Left renal cortex interstitium (tissue), 4 donors: ENCODE measurements around the gene ERICH6. TPM values are rescaled to one million over a fixed set of nuclear protein-coding genes. Genes with fewer than 3 reads are reported as not detected.
A peak's percentile ranks its signal among the peaks of the same experiment; 100 is the strongest.

Experiments
- DNase-seq, 4 donors: peaks; one replicate each; pipeline ENCODE4 v3.0.0-alpha.2; 2013; ENCODE audit warnings: low read depth in 4 of 4, low spot score in 2 of 4, missing footprints in 1 of 4
- polyA plus RNA-seq, 4 donors: library from polyadenylated mRNA; unstranded; fragments of 120-200 nt; gene quantifications; one replicate each; pipeline ENCODE4 v1.2.1, GENCODE V29; 2013; ENCODE audit not compliant: insufficient read length in 4 of 4

Gene ERICH6
- polyA plus RNA-seq, 4 donors, result 0.46 to 1.1 (median 0.72) TPM

GRCh38 chr3:150737874-150738679 is 34.4 kb upstream of the ERICH6 start:
- no peak for DNase-seq

GRCh38 chr3:150736903-150737832 is 33.4 kb upstream of the ERICH6 start:
- no peak for DNase-seq

- DNase-seq, result no peak
These were observed 32.6 kb upstream of the ERICH6 start for GRCh38 chr3:150736316-150736719.

- no peak for DNase-seq
These were observed 31.0 kb upstream of the ERICH6 start for GRCh38 chr3:150734795-150735119.

GRCh38 chr3:150733936-150734794 is 30.4 kb upstream of the ERICH6 start:
- no peak for DNase-seq

GRCh38 chr3:150733373-150733935 is 29.7 kb upstream of the ERICH6 start:
- no peak for DNase-seq

- no peak for DNase-seq
These were observed 26.1 kb upstream of the ERICH6 start for GRCh38 chr3:150729682-150730360.

- no peak for DNase-seq
These were observed 24.2 kb upstream of the ERICH6 start for GRCh38 chr3:150727653-150728502.

- no peak for DNase-seq
These were observed 21.8 kb upstream of the ERICH6 start for GRCh38 chr3:150725548-150725947.

GRCh38 chr3:150723946-150724345 is 20.2 kb upstream of the ERICH6 start:
- DNase-seq, result no peak

- no peak for DNase-seq
These were observed 18.5 kb upstream of the ERICH6 start for GRCh38 chr3:150722267-150722666.

GRCh38 chr3:150721285-150722130 is 17.8 kb upstream of the ERICH6 start:
- DNase-seq, result peak in 3 of 4 donors; percentile 40 to 55 (median 45)

- DNase-seq, result no peak
These were observed 16.7 kb upstream of the ERICH6 start for GRCh38 chr3:150720444-150720843.

- DNase-seq, result no peak
These were observed 6.4 kb upstream of the ERICH6 start for GRCh38 chr3:150710097-150710496.

- peak in 3 of 4 donors; percentile 29 to 36 (median 35) for DNase-seq
These were observed 393 bp downstream of the ERICH6 start for GRCh38 chr3:150703299-150703755.

GRCh38 chr3:150699068-150699639 is 4.6 kb downstream of the ERICH6 start:
- DNase-seq, result no peak

- no peak for DNase-seq
These were observed 6.1 kb downstream of the ERICH6 start for GRCh38 chr3:150697646-150698045.
